Esophagus muscularis mucosa (tissue), 4 donors: Measurements from ENCODE around the gene TPSG1. TPM values are rescaled to one million over a fixed set of nuclear protein-coding genes. Genes with fewer than 3 reads are reported as not detected.
A peak's percentile ranks its signal among the peaks of the same experiment; 100 is the strongest.

Experiments
- DNase-seq: peaks from one replicate; pipeline ENCODE4 v3.0.0-alpha.2; 2017; ENCODE audit errors: extremely low spot score
- H3K27ac ChIP-seq, 4 donors: fragments of 200-600 bp; sonication (generic); replicated peaks in 1 of 4; 1 replicate in 3 of 4; 2 replicates in 1 of 4; pipeline ENCODE4 v1.5.1; 2016 to 2019; ENCODE audit warnings: mild to moderate bottlenecking in 1 of 4
- H3K27me3 ChIP-seq, 4 donors: fragments of 200-600 bp; sonication (generic); one replicate each; pipeline versions ENCODE4 v1.5.1 to v1.6.0; 2016 to 2019
- H3K36me3 ChIP-seq, 4 donors: fragments of 200-600 bp; sonication (generic); one replicate each; pipeline ENCODE4 v1.5.1; 2016 to 2019
- H3K4me1 ChIP-seq, 4 donors: fragments of 200-600 bp; sonication (generic); one replicate each; pipeline ENCODE4 v1.5.1; 2016 to 2019
- H3K4me3 ChIP-seq, 4 donors: fragments of 200-600 bp; sonication (generic); 1 replicate in 2 of 4; 2 replicates in 2 of 4; pipeline ENCODE4 v1.5.1; 2016 to 2019; ENCODE audit warnings: mild to moderate bottlenecking in 4 of 4, moderate library complexity in 1 of 4
- H3K9me3 ChIP-seq, 4 donors: fragments of 200-600 bp; sonication (generic); 1 replicate in 3 of 4; 2 replicates in 1 of 4; pipeline ENCODE4 v1.5.1; 2016 to 2019
- EP300 ChIP-seq: sonication (generic); formaldehyde crosslinking; IDR thresholded peaks from one replicate; pipeline ENCODE4 v1.6.1; 2017; ENCODE audit warnings: antibody characterized with exemption
- POLR2A ChIP-seq: fragments of 450-650 bp; IDR thresholded peaks from one replicate; pipeline ENCODE4 v1.6.1; 2017; ENCODE audit warnings: antibody characterized with exemption, moderate library complexity, mild to moderate bottlenecking, low read depth
- POLR2AphosphoS5 ChIP-seq, 2 donors: sonication (generic); formaldehyde crosslinking; IDR thresholded peaks; one replicate each; pipeline ENCODE4 v1.6.1; 2017; ENCODE audit warnings: antibody characterized with exemption in 2 of 2
- WGBS: methylation state at CpG from one replicate; pipeline ENCODE4 v1.1.5; 2018; 5-methylcytosine and 5-hydroxymethylcytosine counted together
- intact Hi-C: fragments of 100-400 bp; cut with DNase I; formaldehyde crosslinking; loops from one replicate; pipeline ENCODE4 v1.15.1; 2023
- total RNA-seq, 4 donors: library from RNA; depleted of rRNA; stranded (reverse); fragments of >200 nt; gene quantifications; one replicate each; pipeline versions ENCODE4 v1.1.0 to v1.2.1, GENCODE V29; 2016
- TF ChIP-seq, protein P1 (sequence below), 3 experiments: fragments of 200-600 bp in 2 of 3; fragments of 450-650 bp in 1 of 3; sonication (generic) in 2 of 3; IDR thresholded peaks; one replicate each; pipeline ENCODE4 v1.5.1; 2017 to 2019; ENCODE audit warnings: antibody characterized with exemption in 3 of 3, mild to moderate bottlenecking in 2 of 3, moderate library complexity in 1 of 3

The TPSG1 gene
- total RNA-seq, 4 donors from 2014 or later = 0.39 to 2.9 (median 1.00) TPM

DNA sequence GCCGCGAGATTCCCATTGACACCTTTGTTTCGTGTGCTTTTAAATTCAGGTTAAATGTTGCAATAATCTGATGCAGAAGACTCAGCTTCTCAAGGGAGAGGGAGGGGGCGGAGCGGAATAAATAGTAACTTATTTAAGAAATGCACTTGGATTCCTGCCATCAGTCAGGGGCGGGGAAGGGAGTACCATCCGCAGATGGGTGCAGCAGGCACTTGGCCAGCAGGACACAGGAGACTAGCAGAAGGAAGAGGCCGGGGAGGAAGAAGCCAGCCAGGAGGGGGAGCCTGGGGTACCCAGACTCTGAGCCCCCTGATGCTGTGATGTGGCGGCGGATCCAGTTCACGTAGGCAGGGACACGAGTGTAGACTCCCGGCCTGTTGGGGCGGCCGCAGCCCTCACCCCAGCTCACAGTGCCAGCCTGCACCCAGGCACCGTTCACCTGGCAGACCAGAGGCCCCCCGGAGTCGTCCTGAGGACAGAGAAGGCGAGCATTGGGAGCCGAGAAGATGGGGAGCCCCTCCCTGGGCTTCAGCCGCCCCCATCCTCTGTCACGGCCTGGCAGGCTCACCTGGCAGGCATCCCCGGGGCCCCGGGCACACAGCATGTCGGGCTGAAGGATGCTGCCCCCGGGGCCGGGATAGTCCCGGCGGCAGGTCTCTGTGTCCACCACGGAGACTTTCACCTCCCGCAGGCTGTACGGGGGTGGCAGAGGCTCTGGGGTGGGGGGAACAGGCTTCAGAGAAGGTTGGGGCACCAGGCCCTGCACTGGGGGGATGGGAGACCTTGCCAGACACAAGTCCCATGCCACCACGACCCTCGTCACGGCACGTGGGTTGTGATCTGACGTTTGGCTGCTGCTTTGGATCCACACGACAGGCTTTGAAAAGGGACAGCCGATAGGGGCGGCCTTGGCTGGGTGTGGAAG lies 3.2 kb downstream of the TPSG1 start:
- Histone ChIP-seq H3K36me3 (peaks cover 0 to 57% (median 43%) of the 10 kb centered on the region in 4 donors), H3K9me3 (no peaks in the 10 kb centered on the region), H3K27me3 (no peaks in the 10 kb centered on the region), H3K27ac (peak overlapping the region in 3 of 4 donors; percentile 14 to 39 (median 31)), H3K4me1 (peaks cover 0 to 30% (median 25%) of the 10 kb centered on the region in 4 donors), H3K4me3 (no peak overlapping the region)
- 67% methylated on average over 33 of the region's 40 CpGs for WGBS
- TF ChIP-seq POLR2AphosphoS5 (IDR thresholded peaks at IDR 0.05) (peak in 1 of 2 donors; percentile 18), POLR2A (no peak)
- DNase-seq = no peak
- intact Hi-C loops = no loop called here

DNA sequence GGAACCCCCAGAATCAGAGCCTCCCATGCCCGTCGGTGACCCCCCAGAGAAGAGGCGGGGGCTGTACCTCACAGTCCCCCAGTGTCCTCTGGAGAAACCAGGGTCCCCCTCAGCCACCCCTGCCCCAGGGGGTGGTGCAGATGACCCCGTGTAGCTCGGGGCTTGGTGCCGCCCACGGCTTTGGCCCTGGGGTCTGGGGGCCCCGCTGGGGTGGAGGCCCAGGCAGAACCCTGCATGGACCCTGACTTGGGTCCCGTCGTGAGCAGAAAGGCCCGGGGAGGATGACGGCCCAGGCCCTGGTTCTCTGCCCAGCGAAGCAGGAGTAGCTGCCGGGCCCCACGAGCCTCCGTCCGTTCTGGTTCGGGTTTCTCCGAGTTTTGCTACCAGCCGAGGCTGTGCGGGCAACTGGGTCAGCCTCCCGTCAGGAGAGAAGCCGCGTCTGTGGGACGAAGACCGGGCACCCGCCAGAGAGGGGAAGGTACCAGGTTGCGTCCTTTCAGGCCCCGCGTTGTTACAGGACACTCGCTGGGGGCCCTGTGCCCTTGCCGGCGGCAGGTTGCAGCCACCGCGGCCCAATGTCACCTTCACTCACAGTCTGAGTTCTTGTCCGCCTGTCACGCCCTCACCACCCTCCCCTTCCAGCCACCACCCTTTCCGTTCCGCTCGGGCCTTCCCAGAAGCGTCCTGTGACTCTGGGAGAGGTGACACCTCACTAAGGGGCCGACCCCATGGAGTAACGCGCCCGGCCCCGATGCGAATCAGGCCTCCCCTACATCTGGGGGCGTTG lies 4.0 kb downstream of the TPSG1 start:
- no peak for DNase-seq
- Histone ChIP-seq H3K4me3 (no peak overlapping the region), H3K9me3 (no peaks in the 10 kb centered on the region), H3K27ac (peak overlapping the region; percentile 11 to 39 (median 23)), H3K27me3 (no peaks in the 10 kb centered on the region), H3K4me1 (peaks cover 0 to 24% (median 18%) of the 10 kb centered on the region in 4 donors), H3K36me3 (peaks cover 0 to 66% (median 50%) of the 10 kb centered on the region in 4 donors)
- intact Hi-C loops = no loop called here
- WGBS = 78% methylated on average over 30 of the region's 48 CpGs
- TF ChIP-seq, protein P1, sequence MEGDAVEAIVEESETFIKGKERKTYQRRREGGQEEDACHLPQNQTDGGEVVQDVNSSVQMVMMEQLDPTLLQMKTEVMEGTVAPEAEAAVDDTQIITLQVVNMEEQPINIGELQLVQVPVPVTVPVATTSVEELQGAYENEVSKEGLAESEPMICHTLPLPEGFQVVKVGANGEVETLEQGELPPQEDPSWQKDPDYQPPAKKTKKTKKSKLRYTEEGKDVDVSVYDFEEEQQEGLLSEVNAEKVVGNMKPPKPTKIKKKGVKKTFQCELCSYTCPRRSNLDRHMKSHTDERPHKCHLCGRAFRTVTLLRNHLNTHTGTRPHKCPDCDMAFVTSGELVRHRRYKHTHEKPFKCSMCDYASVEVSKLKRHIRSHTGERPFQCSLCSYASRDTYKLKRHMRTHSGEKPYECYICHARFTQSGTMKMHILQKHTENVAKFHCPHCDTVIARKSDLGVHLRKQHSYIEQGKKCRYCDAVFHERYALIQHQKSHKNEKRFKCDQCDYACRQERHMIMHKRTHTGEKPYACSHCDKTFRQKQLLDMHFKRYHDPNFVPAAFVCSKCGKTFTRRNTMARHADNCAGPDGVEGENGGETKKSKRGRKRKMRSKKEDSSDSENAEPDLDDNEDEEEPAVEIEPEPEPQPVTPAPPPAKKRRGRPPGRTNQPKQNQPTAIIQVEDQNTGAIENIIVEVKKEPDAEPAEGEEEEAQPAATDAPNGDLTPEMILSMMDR (IDR thresholded peaks at IDR 0.05) = no peak
- TF ChIP-seq EP300 (no peak), POLR2AphosphoS5 (IDR thresholded peaks at IDR 0.05) (peak in 1 of 2 donors; percentile 18)

DNA sequence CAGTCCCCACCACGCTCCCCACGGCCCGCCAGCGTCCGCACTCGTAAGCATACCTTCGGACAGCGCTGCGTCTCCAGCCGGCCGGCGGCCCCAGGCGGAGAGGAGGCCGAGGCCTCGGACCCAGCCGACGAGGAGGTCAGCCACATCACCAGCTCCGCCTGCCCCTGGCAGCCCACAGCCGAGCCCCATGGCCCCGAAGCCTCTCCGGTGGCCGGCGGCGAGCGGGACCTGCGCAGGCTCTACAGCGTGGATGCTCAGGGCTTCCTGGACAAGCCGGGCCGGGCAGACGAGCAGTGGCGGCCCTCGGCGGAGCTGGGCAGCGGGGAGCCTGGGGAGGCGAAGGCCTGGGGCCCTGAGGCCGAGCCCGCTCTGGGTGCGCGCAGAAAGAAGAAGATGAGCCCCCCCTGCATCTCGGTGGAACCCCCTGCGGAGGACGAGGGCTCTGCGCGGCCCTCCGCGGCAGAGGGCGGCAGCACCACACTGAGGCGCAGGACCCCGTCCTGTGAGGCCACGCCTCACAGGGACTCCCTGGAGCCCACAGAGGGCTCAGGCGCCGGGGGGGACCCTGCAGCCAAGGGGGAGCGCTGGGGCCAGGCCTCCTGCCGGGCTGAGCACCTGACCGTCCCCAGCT lies 4.9 kb downstream of the TPSG1 start:
- Histone ChIP-seq H3K27ac (peak overlapping the region in 1 of 4 donors; percentile 20), H3K27me3 (no peaks in the 10 kb centered on the region), H3K4me3 (no peak overlapping the region), H3K4me1 (peaks cover 0 to 16% (median 10%) of the 10 kb centered on the region in 4 donors), H3K36me3 (peaks cover 0 to 74% (median 58%) of the 10 kb centered on the region in 4 donors), H3K9me3 (no peaks in the 10 kb centered on the region)
- TF ChIP-seq POLR2AphosphoS5 (IDR thresholded peaks at IDR 0.05) (no peak), POLR2A (no peak), EP300 (no peak)
- TF ChIP-seq, protein P1 (IDR thresholded peaks at IDR 0.05) = no peak
- intact Hi-C loops = no loop called here
- 89% methylated on average over 9 of the region's 55 CpGs for WGBS
- no peak for DNase-seq

DNA sequence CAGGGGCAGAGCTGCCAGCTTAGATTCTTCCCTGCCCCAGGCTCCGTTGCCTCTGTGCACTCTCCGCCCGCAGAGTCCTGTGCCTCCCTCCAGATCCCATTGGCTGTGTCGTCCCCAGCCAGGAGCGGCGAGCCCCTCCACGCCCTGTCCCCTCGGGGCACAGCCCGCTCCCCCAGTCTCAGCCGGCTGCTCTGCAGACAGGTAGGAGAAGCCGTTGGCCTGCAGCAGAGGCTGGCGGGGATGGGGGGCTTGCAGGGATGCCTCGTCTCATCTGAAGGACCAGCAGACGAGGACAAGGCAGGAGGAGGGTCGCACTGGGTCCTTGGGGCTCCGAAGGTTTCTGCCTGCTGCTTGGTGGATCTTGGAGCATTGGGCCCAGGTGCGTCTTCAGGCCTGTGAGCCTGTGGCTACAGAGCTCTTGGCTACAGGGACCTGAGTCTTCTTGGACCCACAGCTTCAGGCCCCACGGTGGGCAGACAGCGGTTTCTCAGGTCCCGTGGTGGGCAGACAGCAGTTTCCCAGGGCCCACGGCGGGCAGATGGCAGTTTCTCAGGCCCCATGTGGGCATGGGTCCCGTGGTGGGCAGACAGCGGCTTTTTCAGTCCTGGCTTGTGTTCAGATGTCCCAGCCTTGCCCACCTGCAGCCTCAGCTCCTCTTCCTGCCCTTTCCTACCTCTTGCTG lies 6.0 kb downstream of the TPSG1 start:
- Histone ChIP-seq H3K4me1 (peaks cover 0 to 12% (median 5%) of the 10 kb centered on the region in 4 donors), H3K27me3 (no peaks in the 10 kb centered on the region), H3K36me3 (peaks cover 0 to 85% (median 69%) of the 10 kb centered on the region in 4 donors), H3K9me3 (no peaks in the 10 kb centered on the region), H3K27ac (no peak overlapping the region), H3K4me3 (no peak overlapping the region)
- no peak for DNase-seq
- intact Hi-C loops = no loop called here
- no peak for TF ChIP-seq POLR2A
- WGBS = 83% methylated on average over 10 of the region's 24 CpGs
